Transverse colon (tissue), 4 donors: ENCODE data around the gene CD3G. TPM values are rescaled to one million over a fixed set of nuclear protein-coding genes. Genes with fewer than 3 reads are reported as not detected.

Experiments
- DNase-seq: peaks from one replicate; pipeline ENCODE4 v3.0.0-alpha.2; 2019
- H3K27ac ChIP-seq, 4 donors: fragments of 200-600 bp; sonication (generic); 2 replicates each; pipeline ENCODE4 v1.5.1; 2016 to 2018; ENCODE audit warnings: inconsistent platforms in 4 of 4
- H3K27me3 ChIP-seq: fragments of 200-600 bp; sonication (generic); 2 replicates; pipeline ENCODE4 v1.5.1; 2017; ENCODE audit warnings: inconsistent platforms
- H3K36me3 ChIP-seq, 4 donors: fragments of 200-600 bp; sonication (generic); 2 replicates each; pipeline ENCODE4 v1.5.1; 2017 to 2019; ENCODE audit warnings: inconsistent platforms in 4 of 4
- H3K4me1 ChIP-seq, 4 donors: fragments of 200-600 bp; sonication (generic); 2 replicates each; pipeline ENCODE4 v1.5.1; 2017 to 2020; ENCODE audit warnings: inconsistent platforms in 4 of 4
- H3K4me3 ChIP-seq, 4 donors: fragments of 200-600 bp; sonication (generic); 1 replicate in 1 of 4; 2 replicates in 3 of 4; pipeline versions ENCODE4 v1.5.1 to v1.6.1; 2017 to 2019; ENCODE audit warnings: inconsistent platforms in 4 of 4
- H3K9me3 ChIP-seq, 2 donors: fragments of 200-600 bp; sonication (generic); 2 replicates each; pipeline ENCODE4 v1.5.1; 2017 to 2019; ENCODE audit warnings: inconsistent platforms in 2 of 2
- CTCF ChIP-seq, 5 experiments: fragments of 200-600 bp in 3 of 5; fragments of 450-650 bp in 2 of 5; sonication (generic) in 3 of 5; IDR thresholded peaks; 1 replicate in 2 of 5; 2 replicates in 3 of 5; pipeline ENCODE4 v1.5.1; 2016 to 2017; ENCODE audit warnings: antibody characterized with exemption in 5 of 5, inconsistent platforms in 3 of 5, mild to moderate bottlenecking in 2 of 5, moderate library complexity in 1 of 5
- EP300 ChIP-seq: sonication (generic); formaldehyde crosslinking; IDR thresholded peaks from one replicate; pipeline ENCODE4 v1.6.1; 2017; ENCODE audit warnings: antibody characterized with exemption, low read depth
- POLR2A ChIP-seq: fragments of 450-650 bp; IDR thresholded peaks from one replicate; pipeline ENCODE4 v1.6.1; 2016; ENCODE audit warnings: antibody characterized with exemption, mild to moderate bottlenecking, moderate library complexity
- POLR2AphosphoS5 ChIP-seq, 3 donors: sonication (generic); formaldehyde crosslinking; IDR thresholded peaks; one replicate each; pipeline ENCODE4 v1.6.1; 2016; ENCODE audit warnings: antibody characterized with exemption in 3 of 3
- WGBS, 2 donors: methylation state at CpG; one replicate each; pipeline ENCODE4 v1.1.5; 2018; ENCODE audit warnings: low coverage in 1 of 2; 5-methylcytosine and 5-hydroxymethylcytosine counted together
- in situ Hi-C, 4 donors: fragments of 200-750 bp; cut with MboI; loops; one replicate each; pipeline versions ENCODE4 v1.15.0 to v1.15.1; 2017; ENCODE audit warnings: low sequenced_read_pairs in 3 of 4, low pct_ligation_motif_present in 1 of 4, low pct_unique_long_range_greater_than_20kb in 1 of 4
- intact Hi-C: fragments of 100-400 bp; cut with DNase I; formaldehyde crosslinking; loops from one replicate; pipeline ENCODE4 v1.15.1; 2023; ENCODE audit warnings: low total_unique reads
- total RNA-seq, 4 donors: library from RNA; depleted of rRNA; stranded (reverse); fragments of >200 nt; gene quantifications; one replicate each; pipeline ENCODE4 v1.1.0, GENCODE V29; 2016

Gene CD3G
- total RNA-seq, 4 donors from 2014 or later, result 2.2 to 5.4 (median 2.2) TPM; not detected in 1

DNA sequence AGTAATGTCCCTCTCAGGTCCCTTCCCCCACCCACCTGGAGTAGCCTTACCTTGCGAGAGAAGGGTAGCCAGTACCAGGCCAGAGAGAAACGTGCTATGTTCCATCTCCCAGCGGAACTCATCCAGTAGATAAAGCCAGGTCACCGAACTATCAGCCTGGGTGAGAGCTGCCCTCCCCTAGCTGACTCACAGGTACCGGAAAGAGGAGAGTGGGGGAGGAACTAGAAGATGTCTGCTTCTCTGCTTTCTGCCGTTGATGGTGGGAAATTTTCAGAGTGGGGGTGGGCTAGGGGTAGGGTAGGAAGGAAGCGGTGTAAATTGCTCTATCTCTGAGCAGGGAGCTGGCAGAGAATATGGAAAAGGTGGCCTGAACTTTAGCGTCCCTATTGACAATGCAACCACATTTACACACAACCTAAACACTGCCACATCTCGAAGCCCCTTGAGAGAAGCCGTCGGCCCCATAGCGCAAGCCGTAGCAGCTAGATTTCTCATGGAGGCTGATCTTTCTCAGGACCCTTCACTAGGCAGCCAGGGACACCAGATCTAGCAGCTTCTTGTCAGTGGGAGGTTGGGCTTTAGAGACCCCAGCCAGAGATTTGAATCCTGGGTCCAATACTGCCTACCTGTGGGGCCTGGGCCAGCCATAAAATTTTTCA lies 1.5 kb upstream of the CD3G start, which contains the start of gene CD3D:
Gene CD3D, minus strand, starts transcription at position 203 of the 659 bp plus-strand sequence. Its CDS starts 98 bp downstream, at position 105.
- Histone ChIP-seq H3K27ac (peak within 1 kb of the TSS; percentile 38 to 53 (median 44)), H3K9me3 (no peaks in the 10 kb centered on the region), H3K27me3 (peaks cover 14% of the 10 kb centered on the region), H3K4me1 (no peaks in the 10 kb centered on the region), H3K4me3 (peak within 1 kb of the TSS in 2 of 4 donors; percentile 2 to 12), H3K36me3 (no peaks in the 10 kb centered on the region)
- DNase-seq, result no peak
- peak; percentile 26 for TF ChIP-seq POLR2A
- TF ChIP-seq EP300, result no peak
- TF ChIP-seq CTCF (IDR thresholded peaks at IDR 0.05), result no peak
- TF ChIP-seq POLR2AphosphoS5 (IDR thresholded peaks at IDR 0.05), result peak in 1 of 3 donors; percentile 19
- in situ Hi-C loops (loop anchor here in 1 of 4 donors (10.0 kb wide), 1 partner anchor 48 kb away; no protein-coding TSS in a partner anchor), intact Hi-C loops (no loop called here)
- WGBS, 2 donors, result 85% methylated on average over 13 of the region's 13 CpGs; no CpG with 5 or more reads in 1 of the 2 donors

- H3K36me3 ChIP-seq, result no peaks in the 10 kb centered on the region
- peak overlapping the region; percentile 29 to 48 (median 35) for H3K27ac ChIP-seq
- H3K9me3 ChIP-seq, result no peaks in the 10 kb centered on the region
- TF ChIP-seq POLR2AphosphoS5 (IDR thresholded peaks at IDR 0.05) (no peak), CTCF (IDR thresholded peaks at IDR 0.05) (no peak), POLR2A (no peak), EP300 (no peak)
- H3K4me3 ChIP-seq, result no peak overlapping the region
- WGBS, 2 donors, result 54 to 71% methylated on average over 4 to 9 of the region's 9 CpGs
- intact Hi-C loops (no loop called here), in situ Hi-C loops (loop anchor here in 1 of 4 donors (10.0 kb wide), 1 partner anchor 48 kb away; no protein-coding TSS in a partner anchor)
- no peak for DNase-seq
- no peaks in the 10 kb centered on the region for H3K4me1 ChIP-seq
- peaks cover 20% of the 10 kb centered on the region for H3K27me3 ChIP-seq
These were observed 896 bp upstream of the CD3G start for GRCh38 chr11:118343248-118343647.

- DNase-seq, result no peak
- Histone ChIP-seq H3K4me1 (no peaks in the 10 kb centered on the region), H3K36me3 (no peaks in the 10 kb centered on the region), H3K27me3 (peaks cover 49% of the 10 kb centered on the region), H3K4me3 (no peak overlapping the region), H3K9me3 (no peaks in the 10 kb centered on the region), H3K27ac (no peak overlapping the region)
- TF ChIP-seq EP300 (no peak), POLR2A (no peak)
- in situ Hi-C loops (loop anchor here in 2 of 4 donors (5.0 to 10.0 kb wide), 2 partner anchors 52 to 55 kb away; no protein-coding TSS in a partner anchor), intact Hi-C loops (no loop called here)
- 72 to 82% methylated on average over 4 to 6 of the region's 6 CpGs for WGBS, 2 donors
These were observed 5.3 kb downstream of the CD3G start for GRCh38 chr11:118349475-118349874.

- no peak for TF ChIP-seq POLR2A
- TF ChIP-seq EP300, result no peak
- TF ChIP-seq CTCF (IDR thresholded peaks at IDR 0.05), result peak; percentile 50 to 66 (median 61)
- TF ChIP-seq POLR2AphosphoS5 (IDR thresholded peaks at IDR 0.05), result no peak
- WGBS, 2 donors, result 6 to 18% methylated on average over 3 to 6 of the region's 6 CpGs
- in situ Hi-C loops (loop anchor here in 3 of 4 donors (10.0 to 25.0 kb wide), 3 partner anchors 58 to 208 kb away; partner anchors contain the start of gene SCN2B (in 2 of the 3)), intact Hi-C loops (loop anchor here (5.0 kb wide), 1 partner anchor 156 kb away; no protein-coding TSS in a partner anchor)
- DNase-seq, result no peak
- H3K27me3 ChIP-seq, result peaks cover 30% of the 10 kb centered on the region
- no peaks in the 10 kb centered on the region for H3K4me1 ChIP-seq
- no peaks in the 10 kb centered on the region for H3K36me3 ChIP-seq
- no peak overlapping the region for H3K4me3 ChIP-seq
- H3K27ac ChIP-seq, result no peak overlapping the region
- no peaks in the 10 kb centered on the region for H3K9me3 ChIP-seq
These were observed 9.1 kb downstream of the CD3G start for GRCh38 chr11:118353084-118353710.
